ENCODE data around the gene B3GNT2.

DNA sequence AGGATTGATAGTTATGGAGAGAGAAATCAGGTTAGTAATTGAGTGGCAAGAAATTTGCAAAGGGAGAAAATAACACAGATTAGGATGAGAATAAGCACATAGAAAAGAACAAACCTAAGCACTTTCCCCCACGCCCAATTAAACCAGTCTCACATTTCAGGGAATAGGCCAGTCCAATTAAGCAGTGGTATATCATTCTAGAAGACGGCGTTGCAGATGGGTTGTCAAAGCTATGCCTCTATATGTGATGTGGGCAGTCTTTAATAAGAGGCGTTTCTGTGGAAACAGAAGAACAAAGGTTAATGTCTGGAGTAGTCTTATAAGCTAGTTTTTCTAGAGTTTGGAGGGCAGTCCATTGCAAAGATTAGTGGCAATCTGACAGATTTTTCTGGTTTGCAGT lies 61.6 kb downstream of the B3GNT2 start:
- TF ChIP-seq EP300 (IDR thresholded peaks at IDR 0.05) (no peak), CTCF (IDR thresholded peaks at IDR 0.05) (no peak)
